ENCODE measurements around the gene KLHL3.

KLHL3 gene

GRCh38 chr5:137730336-137730735 is 5.6 kb downstream of the KLHL3 start:
- peak; percentile 66 for DNase-seq (ENCODE audit: low spot score)
- H3K27ac ChIP-seq = no peak overlapping the region
- ChIA-PET CTCF (interaction anchor here (0.6 to 1.0 kb wide), 3 partner anchors 12 to 422 kb away, joined by 3 to 5 read pairs (median 3); no protein-coding TSS in a partner anchor), POLR2A (ENCODE audit: low non-redundant PET) (no interaction called here)
- TF ChIP-seq CTCF (conservative IDR thresholded peaks at IDR 0.05; ENCODE audit: low read depth) = no peak

GRCh38 chr5:137728048-137728447 is 7.8 kb downstream of the KLHL3 start:
- DNase-seq (ENCODE audit: low spot score) = no peak
- no peak overlapping the region for H3K27ac ChIP-seq
- POLR2A ChIA-PET (ENCODE audit: low non-redundant PET) = no interaction called here
- CTCF ChIA-PET = interaction anchor here (0.6 to 0.9 kb wide), 4 partner anchors 19 to 1170 kb away, joined by 3 to 5 read pairs (median 4); no protein-coding TSS in a partner anchor
- no peak for TF ChIP-seq CTCF (conservative IDR thresholded peaks at IDR 0.05; ENCODE audit: low read depth)

- CTCF ChIA-PET = interaction anchor here (0.6 to 0.9 kb wide), 3 partner anchors 19 to 1170 kb away, joined by 3 to 5 read pairs (median 3); no protein-coding TSS in a partner anchor
- POLR2A ChIA-PET (ENCODE audit: low non-redundant PET) = no interaction called here
- no peak for TF ChIP-seq CTCF (conservative IDR thresholded peaks at IDR 0.05; ENCODE audit: low read depth)
- DNase-seq (ENCODE audit: low spot score) = no peak
- H3K27ac ChIP-seq = no peak overlapping the region
Observed at GRCh38 chr5:137727623-137728022, 8.3 kb downstream of the KLHL3 start.

GRCh38 chr5:137724251-137724650 is 11.6 kb downstream of the KLHL3 start:
- TF ChIP-seq CTCF (conservative IDR thresholded peaks at IDR 0.05; ENCODE audit: low read depth) = no peak
- DNase-seq (ENCODE audit: low spot score) = no peak
- ChIA-PET CTCF (no interaction called here), POLR2A (ENCODE audit: low non-redundant PET) (no interaction called here)
- H3K27ac ChIP-seq = no peak overlapping the region

GRCh38 chr5:137718611-137719010 is 17.3 kb downstream of the KLHL3 start:
- DNase-seq (ENCODE audit: low spot score) = no peak
- CTCF ChIA-PET = interaction anchor here (1.4 kb wide), 1 partner anchor 157 kb away, joined by 3 read pairs; no protein-coding TSS in a partner anchor
- H3K27ac ChIP-seq = no peak overlapping the region
- no peak for TF ChIP-seq CTCF (conservative IDR thresholded peaks at IDR 0.05; ENCODE audit: low read depth)
- POLR2A ChIA-PET (ENCODE audit: low non-redundant PET) = no interaction called here

GRCh38 chr5:137716337-137716736 is 19.6 kb downstream of the KLHL3 start:
- no peak overlapping the region for H3K27ac ChIP-seq
- TF ChIP-seq CTCF (conservative IDR thresholded peaks at IDR 0.05; ENCODE audit: low read depth) = no peak
- POLR2A ChIA-PET (ENCODE audit: low non-redundant PET) = no interaction called here
- no peak for DNase-seq (ENCODE audit: low spot score)
- CTCF ChIA-PET = no interaction called here
